OCI-LY1 (cell line): ENCODE measurements around the gene CHCHD4.
A peak's percentile ranks its signal among the peaks of the same experiment; 100 is the strongest.

Source experiments
- H2AFZ ChIP-seq: fragments of 200-600 bp; sonication (generic), shearing (Covaris generic); 2 replicates; pipeline ENCODE4 v1.6.0; 2014; ENCODE audit warnings: antibody characterized with exemption, mild to moderate bottlenecking, low read length
- H3F3A ChIP-seq: fragments of 200-600 bp; sonication (generic), shearing (Covaris generic); 2 replicates; pipeline ENCODE4 v1.6.0; 2014; ENCODE audit warnings: mild to moderate bottlenecking, antibody characterized with exemption, low read length, moderate library complexity; ENCODE audit not compliant: insufficient read depth
- H3K27ac ChIP-seq: fragments of 200-600 bp; sonication (generic); 2 replicates; pipeline ENCODE4 v1.5.1; 2014; ENCODE audit warnings: low read length, mixed run types, mild to moderate bottlenecking, low read depth; ENCODE audit not compliant: poor library complexity, severe bottlenecking
- H3K27me3 ChIP-seq: fragments of 200-600 bp; sonication (generic); 2 replicates; pipeline ENCODE4 v1.6.0; 2014; ENCODE audit warnings: antibody characterized with exemption, mild to moderate bottlenecking, low read length, moderate library complexity; ENCODE audit not compliant: insufficient read depth
- H3K36me3 ChIP-seq: fragments of 200-600 bp; sonication (generic); 2 replicates; pipeline ENCODE4 v1.6.1; 2014; ENCODE audit warnings: mild to moderate bottlenecking, antibody characterized with exemption, low read length, moderate library complexity, mixed read lengths; ENCODE audit not compliant: insufficient read depth
- H3K4me1 ChIP-seq: fragments of 200-600 bp; sonication (generic); 2 replicates; pipeline ENCODE4 v1.5.1; 2014; ENCODE audit warnings: mild to moderate bottlenecking, low read length, moderate library complexity; ENCODE audit not compliant: insufficient read depth, severe bottlenecking
- H3K4me2 ChIP-seq: fragments of 200-600 bp; sonication (generic), shearing (Covaris generic); 2 replicates; pipeline ENCODE4 v1.6.1; 2014; ENCODE audit warnings: low read length
- H3K4me3 ChIP-seq: fragments of 200-600 bp; sonication (generic); 2 replicates; pipeline ENCODE4 v1.5.1; 2014; ENCODE audit warnings: low read length, low read depth, mild to moderate bottlenecking, mixed read lengths; ENCODE audit not compliant: poor library complexity, severe bottlenecking
- H3K79me2 ChIP-seq: fragments of 200-600 bp; shearing (Covaris generic); 2 replicates; pipeline ENCODE4 v1.6.1; 2016; ENCODE audit warnings: mixed run types, low read length, mixed read lengths; ENCODE audit not compliant: insufficient read depth
- H3K9ac ChIP-seq: fragments of 200-600 bp; sonication (generic), shearing (Covaris generic); 2 replicates; pipeline ENCODE4 v1.6.1; 2014; ENCODE audit warnings: mild to moderate bottlenecking, low read length, mixed read lengths
- H3K9me2 ChIP-seq: fragments of 200-600 bp; sonication (generic), shearing (Covaris generic); 2 replicates; pipeline ENCODE4 v1.6.1; 2014; ENCODE audit warnings: low read depth, mild to moderate bottlenecking, low read length, mixed read lengths
- H3K9me3 ChIP-seq: fragments of 200-600 bp; shearing (Covaris generic); 2 replicates; pipeline ENCODE4 v1.6.1; 2014; ENCODE audit warnings: low read length, mixed read lengths
- H4K20me1 ChIP-seq: fragments of 200-600 bp; sonication (generic), shearing (Covaris generic); 2 replicates; pipeline ENCODE4 v1.6.0; 2016; ENCODE audit warnings: mild to moderate bottlenecking, low read length; ENCODE audit not compliant: insufficient read depth
- CTCF ChIP-seq: fragments of 200-600 bp; sonication (generic), shearing (Covaris generic); IDR thresholded peaks from 2 replicates; pipeline ENCODE4 v1.5.1; 2017; ENCODE audit warnings: mild to moderate bottlenecking, antibody characterized with exemption, low read length, moderate library complexity, mixed read lengths
- EZH2 ChIP-seq: fragments of 200-600 bp; sonication (generic), shearing (Covaris generic); IDR thresholded peaks from 2 replicates; pipeline ENCODE4 v1.8.0; 2017; ENCODE audit warnings: borderline replicate concordance, mixed run types, mild to moderate bottlenecking, antibody characterized with exemption, low read length, moderate library complexity, mixed read lengths

The CHCHD4 gene

GRCh38 chr3:14124223-14124614 is 451 bp downstream of the CHCHD4 start:
- Histone ChIP-seq H3K4me3 (peak overlapping the region; percentile 82), H3K9ac (peak overlapping the region; percentile 93), H3F3A (no peaks in the 10 kb centered on the region), H3K4me1 (peaks cover 33% of the 10 kb centered on the region), H3K9me2 (no peaks in the 10 kb centered on the region), H4K20me1 (no peaks in the 10 kb centered on the region), H3K79me2 (peaks cover 21% of the 10 kb centered on the region; the same call in 1 of the 2 replicates), H3K36me3 (peaks cover 36% of the 10 kb centered on the region), H3K9me3 (no peaks in the 10 kb centered on the region), H3K4me2 (peak overlapping the region; percentile 92), H3K27me3 (no peaks in the 10 kb centered on the region), H2AFZ (no peak overlapping the region), H3K27ac (peak overlapping the region; percentile 69)
- TF ChIP-seq EZH2, result no peak
- TF ChIP-seq CTCF, result no peak

DNA sequence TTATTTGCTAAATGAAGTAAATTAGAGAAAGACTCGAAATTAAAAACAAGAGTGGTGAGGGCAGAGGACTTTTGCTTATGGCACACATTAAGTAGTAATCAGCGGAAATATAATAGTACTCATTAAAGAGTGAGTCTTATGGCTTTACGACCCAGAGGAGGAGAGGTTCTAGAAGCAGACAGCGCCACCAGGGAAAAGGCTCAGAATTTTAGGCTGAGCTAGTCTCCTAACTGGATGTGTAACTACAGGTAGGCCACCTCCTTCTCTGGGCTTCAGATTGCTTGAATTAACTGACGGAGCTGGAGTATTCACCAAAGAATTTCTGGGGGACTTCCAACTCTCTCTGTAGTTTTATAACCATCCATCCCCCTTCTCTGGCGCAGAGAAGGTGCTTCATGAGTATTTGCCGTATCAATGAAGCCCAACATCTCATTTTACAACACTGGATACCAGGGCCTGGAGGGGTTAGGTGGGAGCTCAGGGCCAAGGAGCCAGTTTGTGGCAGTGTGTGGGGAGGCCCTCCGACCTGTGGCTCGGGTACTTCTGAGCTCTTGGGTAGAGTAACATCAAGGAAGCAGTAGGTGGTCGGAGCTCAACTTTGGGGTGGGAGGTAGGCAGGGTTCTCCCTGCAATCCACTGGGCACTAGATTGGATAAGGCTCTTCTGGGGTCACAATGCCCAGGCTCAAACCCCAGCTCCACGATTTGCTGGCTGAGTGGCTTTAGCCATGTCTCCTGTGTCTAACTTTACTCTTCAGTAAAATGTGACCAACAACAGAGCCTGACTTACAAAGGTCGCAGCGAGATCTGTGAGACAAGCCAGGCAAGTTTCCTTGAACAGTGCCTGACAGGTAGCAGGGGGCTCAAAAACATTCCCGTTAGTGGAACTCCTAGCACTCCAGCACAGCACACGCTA is 1.1 kb downstream of the CHCHD4 start:
- Histone ChIP-seq H4K20me1 (no peaks in the 10 kb centered on the region), H3K4me1 (peaks cover 33% of the 10 kb centered on the region), H3K79me2 (peaks cover 21% of the 10 kb centered on the region; the same call in 1 of the 2 replicates), H3K36me3 (peaks cover 37% of the 10 kb centered on the region), H3K27ac (peak overlapping the region; percentile 69), H3K9me2 (no peaks in the 10 kb centered on the region), H3K27me3 (no peaks in the 10 kb centered on the region), H3K4me2 (peak overlapping the region; percentile 92), H2AFZ (no peak overlapping the region), H3K9me3 (no peaks in the 10 kb centered on the region), H3F3A (no peaks in the 10 kb centered on the region), H3K9ac (peak overlapping the region; percentile 93), H3K4me3 (peak overlapping the region; percentile 82)
- TF ChIP-seq CTCF, result peak; percentile 33; the same call in 1 of the 2 replicates
- no peak for TF ChIP-seq EZH2

- Histone ChIP-seq H3K27ac (peak overlapping the region; percentile 69), H3K79me2 (peaks cover 21% of the 10 kb centered on the region; the same call in 1 of the 2 replicates), H3K36me3 (peaks cover 40% of the 10 kb centered on the region; the same call in 1 of the 2 replicates), H3K27me3 (no peaks in the 10 kb centered on the region), H4K20me1 (no peaks in the 10 kb centered on the region), H3K4me1 (peaks cover 33% of the 10 kb centered on the region), H2AFZ (no peak overlapping the region), H3K4me3 (peak overlapping the region; percentile 82), H3K9ac (peak overlapping the region; percentile 93; the same call in 1 of the 2 replicates), H3K4me2 (peak overlapping the region; percentile 92), H3F3A (no peaks in the 10 kb centered on the region), H3K9me2 (no peaks in the 10 kb centered on the region), H3K9me3 (no peaks in the 10 kb centered on the region)
- TF ChIP-seq CTCF (no peak), EZH2 (no peak)
Measured at GRCh38 chr3:14122301-14122700, 2.4 kb downstream of the CHCHD4 start.
